ENCODE data around the gene TIGD1.

GRCh38 chr2:232505856-232506255 is 44.5 kb downstream of the TIGD1 start:
- TF ChIP-seq YY1 (IDR thresholded peaks at IDR 0.05; ENCODE audit: insufficient read depth, insufficient read length) (no peak), ZNF274 (IDR thresholded peaks at IDR 0.05; ENCODE audit: low read depth, low read length) (no peak)
